CD14-positive monocyte (primary cell): ENCODE results near the gene LANCL1. TPM values are rescaled to one million over a fixed set of nuclear protein-coding genes. Genes with fewer than 3 reads are reported as not detected.

Experiments used
- DNase-seq, 3 donors: peaks; one replicate each; pipeline ENCODE4 v3.0.0-alpha.2; 2011 to 2022
- H2AFZ ChIP-seq: 2 replicates; pipeline ENCODE4 v1.6.0; 2012; ENCODE audit warnings: mild to moderate bottlenecking, low read depth, low read length, inconsistent platforms; ENCODE audit not compliant: insufficient read depth, poor library complexity, severe bottlenecking
- H3K27ac ChIP-seq, 2 donors: 1 replicate in 1 of 2; 2 replicates in 1 of 2; pipeline ENCODE4 v1.5.1; 2012 to 2013; ENCODE audit warnings: low read length in 2 of 2, control low read depth in 1 of 2, inconsistent platforms in 1 of 2, low read depth in 1 of 2, mild to moderate bottlenecking in 1 of 2
- H3K27me3 ChIP-seq, 2 donors: one replicate each; pipeline versions ENCODE4 v1.6.0 to v1.6.1; 2011 to 2013; ENCODE audit warnings: low read length in 2 of 2; ENCODE audit not compliant: control insufficient read depth in 2 of 2, insufficient read depth in 2 of 2
- H3K36me3 ChIP-seq, 2 donors: replicated peaks in 1 of 2; 1 replicate in 1 of 2; 2 replicates in 1 of 2; pipeline versions ENCODE4 v1.5.1 to v1.6.1; 2012 to 2013; ENCODE audit warnings: low read length in 2 of 2, control low read depth in 1 of 2, inconsistent platforms in 1 of 2, mild to moderate bottlenecking in 1 of 2; ENCODE audit not compliant: insufficient read depth in 2 of 2, control insufficient read depth in 1 of 2
- H3K4me1 ChIP-seq, 2 donors: 1 replicate in 1 of 2; 2 replicates in 1 of 2; pipeline versions ENCODE4 v1.5.1 to v1.6.1; 2012 to 2013; ENCODE audit warnings: low read length in 2 of 2, control low read depth in 1 of 2, inconsistent platforms in 1 of 2, mild to moderate bottlenecking in 1 of 2, moderate library complexity in 1 of 2; ENCODE audit not compliant: insufficient read depth in 2 of 2, control insufficient read depth in 1 of 2
- H3K4me2 ChIP-seq: replicated peaks from 2 replicates; pipeline ENCODE3; 2012; ENCODE audit warnings: low read length, moderate library complexity, mild to moderate bottlenecking; ENCODE audit not compliant: poor library complexity, severe bottlenecking; ENCODE audit errors: extremely low read depth
- H3K4me3 ChIP-seq, 3 experiments: fragments of 200-600 bp in 1 of 3; sonication (generic) in 1 of 3; replicated peaks in 1 of 3; 1 replicate in 2 of 3; 2 replicates in 1 of 3; pipeline ENCODE4 v1.5.1; 2011 to 2013; ENCODE audit warnings: low read length in 3 of 3, mild to moderate bottlenecking in 3 of 3, control low read depth in 2 of 3, low read depth in 2 of 3, inconsistent platforms in 1 of 3, moderate library complexity in 1 of 3
- H3K79me2 ChIP-seq: 2 replicates; pipeline ENCODE4 v1.6.0; 2012; ENCODE audit warnings: mild to moderate bottlenecking, control low read depth, inconsistent platforms, low read length, moderate library complexity; ENCODE audit not compliant: insufficient read depth
- H3K9ac ChIP-seq: 2 replicates; pipeline ENCODE4 v1.6.0; 2017; ENCODE audit warnings: low read length, mild to moderate bottlenecking; ENCODE audit not compliant: insufficient read depth, poor library complexity, severe bottlenecking
- H3K9me3 ChIP-seq, 2 donors: replicated peaks in 1 of 2; 1 replicate in 1 of 2; 2 replicates in 1 of 2; pipeline versions ENCODE4 v1.5.1 to v1.6.1; 2012 to 2013; ENCODE audit warnings: low read length in 2 of 2, control low read depth in 1 of 2; ENCODE audit not compliant: control insufficient read depth in 1 of 2, insufficient read depth in 1 of 2
- H4K20me1 ChIP-seq: 2 replicates; pipeline ENCODE4 v1.6.0; 2012; ENCODE audit warnings: mild to moderate bottlenecking, low read length, control low read depth, moderate library complexity; ENCODE audit not compliant: insufficient read depth
- H3K27ac Mint-ChIP-seq, 7 donors: one replicate each; pipeline ENCODE4 v1.8.0; 2020; ENCODE audit warnings: mild to moderate bottlenecking in 7 of 7, mixed read lengths in 7 of 7, moderate library complexity in 6 of 7, inconsistent platforms in 2 of 7
- H3K27me3 Mint-ChIP-seq, 3 donors: one replicate each; pipeline ENCODE4 v1.8.0; 2021 to 2022; ENCODE audit warnings: low read depth in 3 of 3, mild to moderate bottlenecking in 3 of 3, mixed read lengths in 3 of 3, moderate library complexity in 3 of 3, inconsistent platforms in 1 of 3
- H3K36me3 Mint-ChIP-seq, 2 donors: one replicate each; pipeline ENCODE4 v1.8.0; 2020; ENCODE audit warnings: mixed read lengths in 2 of 2, inconsistent platforms in 1 of 2, mild to moderate bottlenecking in 1 of 2
- H3K4me1 Mint-ChIP-seq: one replicate; pipeline ENCODE4 v1.8.0; 2020; ENCODE audit warnings: mild to moderate bottlenecking, mixed read lengths
- H3K4me3 Mint-ChIP-seq, 2 donors: one replicate each; pipeline ENCODE4 v1.8.0; 2020; ENCODE audit warnings: mild to moderate bottlenecking in 2 of 2, mixed read lengths in 2 of 2, moderate library complexity in 1 of 2
- H3K9me3 Mint-ChIP-seq, 7 donors: one replicate each; pipeline ENCODE4 v1.8.0; 2020 to 2022; ENCODE audit warnings: mixed read lengths in 7 of 7, mild to moderate bottlenecking in 6 of 7, moderate library complexity in 6 of 7, inconsistent platforms in 2 of 7
- CTCF ChIP-seq: fragments of 200-600 bp; IDR thresholded peaks from one replicate; pipeline ENCODE4 v1.8.0; 2022; ENCODE audit warnings: antibody characterized with exemption, mild to moderate bottlenecking
- WGBS: methylation state at CpG from one replicate; pipeline ENCODE4 v1.1.5; 2013; ENCODE audit warnings: missing lambda C conversion rate; ENCODE audit not compliant: insufficient coverage; 5-methylcytosine and 5-hydroxymethylcytosine counted together
- intact Hi-C, 2 donors: fragments of 100-400 bp; cut with micrococcal nuclease; formaldehyde crosslinking; loops; one replicate each; pipeline versions ENCODE4 v1.15.0 to v1.15.1; 2023
- polyA plus RNA-seq, 3 donors: library from polyadenylated mRNA; depleted of rRNA in 1 of 3; unstranded in 2 of 3; stranded (reverse) in 1 of 3; fragments of 300-500 nt in 2 of 3; fragments of >200 nt in 1 of 3; fragmentation: Illumina TruSeq in 2 of 3; gene quantifications; 1 replicate in 2 of 3; 2 replicates in 1 of 3; pipeline ENCODE4 v1.2.3, GENCODE V29; 2012 to 2021

Gene LANCL1
- polyA plus RNA-seq, 3 donors: 4.8 to 11.1 (median 6.1) TPM

DNA sequence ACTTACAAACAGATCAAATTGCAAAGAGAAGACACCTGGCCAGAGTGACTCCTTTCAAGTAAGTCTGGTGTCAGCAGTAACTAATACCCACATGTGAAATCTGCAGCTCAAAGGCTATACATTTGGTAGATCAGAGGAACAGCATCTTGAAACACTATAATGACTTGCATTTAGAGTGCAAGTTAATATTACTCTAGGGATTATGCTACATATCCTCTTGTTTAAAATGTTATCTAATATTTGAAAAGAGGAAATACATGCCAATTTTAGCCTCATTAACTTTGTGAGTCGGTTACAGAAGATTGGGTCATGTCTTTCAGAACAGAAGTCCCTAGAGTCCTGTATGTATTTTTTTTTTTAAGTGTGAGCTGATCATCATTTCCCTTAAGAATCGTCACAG is 15.2 kb downstream of the LANCL1 start:
- H3K27ac Mint-ChIP-seq: no peak overlapping the region
- Histone ChIP-seq H3K4me1 (no peaks in the 10 kb centered on the region), H3K4me3 (no peak overlapping the region), H3K4me2 (no peak overlapping the region), H3K27me3 (no peaks in the 10 kb centered on the region), H4K20me1 (no peaks in the 10 kb centered on the region), H3K36me3 (peaks cover 0 to 32% of the 10 kb centered on the region in 2 donors), H3K27ac (no peak overlapping the region), H3K79me2 (no peaks in the 10 kb centered on the region), H2AFZ (no peak overlapping the region), H3K9me3 (no peaks in the 10 kb centered on the region), H3K9ac (no peak overlapping the region)
- peaks cover 0 to 2% (median 0%) of the 10 kb centered on the region in 7 donors for H3K9me3 Mint-ChIP-seq
- no peak overlapping the region for H3K4me3 Mint-ChIP-seq
- WGBS: no CpG with 5 or more reads among the region's 2 CpGs
- TF ChIP-seq CTCF: no peak
- intact Hi-C loops: no loop called here
- no peaks in the 10 kb centered on the region for H3K27me3 Mint-ChIP-seq
- H3K4me1 Mint-ChIP-seq: peaks cover 9% of the 10 kb centered on the region
- DNase-seq: no peak
- peaks cover 27% of the 10 kb centered on the region in 2 donors for H3K36me3 Mint-ChIP-seq

GRCh38 chr2:210460322-210461227 is 16.0 kb downstream of the LANCL1 start:
- DNase-seq: no peak
- TF ChIP-seq CTCF: no peak
- Histone ChIP-seq H3K9me3 (no peaks in the 10 kb centered on the region), H3K4me1 (no peaks in the 10 kb centered on the region), H3K9ac (no peak overlapping the region), H3K79me2 (no peaks in the 10 kb centered on the region), H3K36me3 (peaks cover 0 to 25% of the 10 kb centered on the region in 2 donors), H3K27me3 (no peaks in the 10 kb centered on the region), H4K20me1 (no peaks in the 10 kb centered on the region), H3K4me2 (no peak overlapping the region), H3K4me3 (no peak overlapping the region), H3K27ac (no peak overlapping the region), H2AFZ (no peak overlapping the region)
- intact Hi-C loops: no loop called here
- Mint-ChIP-seq H3K27me3 (no peaks in the 10 kb centered on the region), H3K9me3 (peaks cover 0 to under 1% (median 0%) of the 10 kb centered on the region in 7 donors), H3K4me1 (peaks cover 9% of the 10 kb centered on the region), H3K27ac (no peak overlapping the region), H3K36me3 (peaks cover 24 to 26% of the 10 kb centered on the region in 2 donors), H3K4me3 (no peak overlapping the region)
- WGBS: no CpG with 5 or more reads among the region's 3 CpGs
